Choroid plexus epithelial cell (primary cell): Measurements from ENCODE around the gene KISS1R.

Experiments
- DNase-seq: peaks from one replicate; pipeline ENCODE4 v3.0.0-alpha.2; 2010; ENCODE audit warnings: low read depth
- H3K4me3 ChIP-seq: 2 replicates; pipeline ENCODE4 v1.5.1; 2011; ENCODE audit warnings: low read depth, mild to moderate bottlenecking, control low read depth, low read length, moderate library complexity
- CTCF ChIP-seq: conservative IDR thresholded peaks from 2 replicates; pipeline ENCODE4 v1.5.1; 2011; ENCODE audit warnings: low read depth, mild to moderate bottlenecking, control low read depth, inconsistent platforms, low read length, moderate library complexity

KISS1R gene

GRCh38 chr19:871446-872265 lies 45.5 kb upstream of the KISS1R start:
- no peak overlapping the region for H3K4me3 ChIP-seq
- no peak for DNase-seq
- no peak for TF ChIP-seq CTCF

GRCh38 chr19:872266-872951 lies 44.7 kb upstream of the KISS1R start:
- TF ChIP-seq CTCF, result no peak
- no peak overlapping the region for H3K4me3 ChIP-seq
- peak; percentile 43 for DNase-seq

- H3K4me3 ChIP-seq, result no peak overlapping the region
- peak; percentile 52 for DNase-seq
Measured at GRCh38 chr19:873084-873483, 44.0 kb upstream of the KISS1R start.

GRCh38 chr19:873561-874041 lies 43.5 kb upstream of the KISS1R start:
- DNase-seq, result no peak
- H3K4me3 ChIP-seq, result no peak overlapping the region
- TF ChIP-seq CTCF, result no peak

More at GRCh38 chr19:873084-873483, 44.0 kb upstream of the KISS1R start:
- TF ChIP-seq CTCF, result no peak

- DNase-seq, result no peak
- no peak overlapping the region for H3K4me3 ChIP-seq
- TF ChIP-seq CTCF, result no peak
Measured at GRCh38 chr19:875265-875879, 41.8 kb upstream of the KISS1R start.

GRCh38 chr19:876089-876488 lies 41.0 kb upstream of the KISS1R start:
- TF ChIP-seq CTCF, result no peak
- DNase-seq, result no peak
- H3K4me3 ChIP-seq, result no peak overlapping the region
